Measurements from ENCODE around the gene CKAP4. TPM values are rescaled to one million over a fixed set of nuclear protein-coding genes. Genes with fewer than 3 reads are reported as not detected.

CKAP4 gene
- total and polyA plus RNA-seq, 2 donors (not counting 1 experiment from before 2014, with no cell fraction given): 7.4 to 29.2 TPM

DNA sequence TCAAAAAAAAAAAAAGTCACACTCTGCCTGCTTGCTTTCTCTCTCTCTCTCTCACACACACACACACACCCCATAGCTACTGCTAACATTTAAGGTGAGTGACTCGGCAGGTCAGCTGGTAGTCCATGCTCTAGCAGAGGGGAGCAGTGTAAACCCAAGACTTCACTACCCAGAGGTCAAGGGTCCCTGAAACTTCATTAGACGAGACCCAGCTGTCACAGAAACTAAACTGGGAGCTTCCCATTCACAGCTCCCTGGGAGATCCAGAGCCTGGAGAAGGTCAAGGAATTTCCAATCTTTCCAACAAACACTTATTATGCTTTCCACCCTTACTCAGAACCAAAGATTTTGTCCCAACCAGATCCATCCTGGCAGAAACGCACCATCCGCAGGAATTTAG is 33.2 kb downstream of the CKAP4 start:
- Histone ChIP-seq H3K4me1 (ENCODE audit: control insufficient read depth in 2 of 2, insufficient read depth in 2 of 2, low read length in 2 of 2) (no peaks in the 10 kb centered on the region), H3K4me3 (ENCODE audit: control extremely low read depth in 1 of 5, extremely low read depth in 1 of 5, insufficient read depth in 1 of 5, low read depth in 2 of 5, low read length in 4 of 5) (no peak overlapping the region), H3K9ac (ENCODE audit: low read length) (no peak overlapping the region), H3K9me3 (ENCODE audit: control extremely low read depth in 1 of 3, control insufficient read depth in 2 of 3, insufficient read depth in 1 of 3, low read length in 2 of 3) (peaks cover 3 to 9% (median 5%) of the 10 kb centered on the region in 3 donors), H3K4me2 (replicated peaks; ENCODE audit: low read depth, low read length, poor library complexity, severe bottlenecking) (no peak overlapping the region), H2AFZ (ENCODE audit: insufficient read depth, low read depth, low read length, poor library complexity, severe bottlenecking) (no peak overlapping the region), H3K79me2 (ENCODE audit: control insufficient read depth, insufficient read depth, low read length) (no peaks in the 10 kb centered on the region), H4K20me1 (ENCODE audit: control insufficient read depth, insufficient read depth, low read length, poor library complexity, severe bottlenecking) (no peaks in the 10 kb centered on the region), H3K36me3 (replicated peaks in 1 of 2; ENCODE audit: control extremely low read depth in 1 of 2, control insufficient read depth in 1 of 2, extremely low read depth in 1 of 2, insufficient read depth in 2 of 2, low read length in 1 of 2) (no peaks in the 10 kb centered on the region), H3K27me3 (replicated peaks in 1 of 4; ENCODE audit: control extremely low read depth in 1 of 4, control insufficient read depth in 3 of 4, insufficient read depth in 4 of 4, low read length in 3 of 4) (peaks cover 0 to 12% (median 8%) of the 10 kb centered on the region in 4 experiments), H3K27ac (ENCODE audit: low read length in 2 of 2) (no peak overlapping the region)
- TF ChIP-seq, protein P1, sequence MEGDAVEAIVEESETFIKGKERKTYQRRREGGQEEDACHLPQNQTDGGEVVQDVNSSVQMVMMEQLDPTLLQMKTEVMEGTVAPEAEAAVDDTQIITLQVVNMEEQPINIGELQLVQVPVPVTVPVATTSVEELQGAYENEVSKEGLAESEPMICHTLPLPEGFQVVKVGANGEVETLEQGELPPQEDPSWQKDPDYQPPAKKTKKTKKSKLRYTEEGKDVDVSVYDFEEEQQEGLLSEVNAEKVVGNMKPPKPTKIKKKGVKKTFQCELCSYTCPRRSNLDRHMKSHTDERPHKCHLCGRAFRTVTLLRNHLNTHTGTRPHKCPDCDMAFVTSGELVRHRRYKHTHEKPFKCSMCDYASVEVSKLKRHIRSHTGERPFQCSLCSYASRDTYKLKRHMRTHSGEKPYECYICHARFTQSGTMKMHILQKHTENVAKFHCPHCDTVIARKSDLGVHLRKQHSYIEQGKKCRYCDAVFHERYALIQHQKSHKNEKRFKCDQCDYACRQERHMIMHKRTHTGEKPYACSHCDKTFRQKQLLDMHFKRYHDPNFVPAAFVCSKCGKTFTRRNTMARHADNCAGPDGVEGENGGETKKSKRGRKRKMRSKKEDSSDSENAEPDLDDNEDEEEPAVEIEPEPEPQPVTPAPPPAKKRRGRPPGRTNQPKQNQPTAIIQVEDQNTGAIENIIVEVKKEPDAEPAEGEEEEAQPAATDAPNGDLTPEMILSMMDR (IDR thresholded peaks at IDR 0.05): no peak
- no peak for TF ChIP-seq EZH2 (IDR thresholded peaks at IDR 0.05; ENCODE audit: borderline replicate concordance, insufficient read depth, low read depth, low read length, poor library complexity, severe bottlenecking)
- CTCF ChIA-PET: interaction anchor here (1.5 kb wide), 1 partner anchor 9 kb away, joined by 6 read pairs; no protein-coding TSS in a partner anchor
- intact Hi-C loops (cut with micrococcal nuclease): no loop called here
- POLR2A ChIA-PET: no interaction called here
- no peak for ATAC-seq (ENCODE audit: low read depth)
- Mint-ChIP-seq H3K27ac (no peak overlapping the region), H3K4me3 (no peak overlapping the region), H3K4me1 (no peaks in the 10 kb centered on the region), H3K9me3 (ENCODE audit: insufficient read depth) (peaks cover 4% of the 10 kb centered on the region), H3K27me3 (peaks cover 57% of the 10 kb centered on the region)
- DNase-seq: no peak
- 92% methylated on average over 3 of the region's 4 CpGs for WGBS (ENCODE audit: insufficient coverage)

DNA sequence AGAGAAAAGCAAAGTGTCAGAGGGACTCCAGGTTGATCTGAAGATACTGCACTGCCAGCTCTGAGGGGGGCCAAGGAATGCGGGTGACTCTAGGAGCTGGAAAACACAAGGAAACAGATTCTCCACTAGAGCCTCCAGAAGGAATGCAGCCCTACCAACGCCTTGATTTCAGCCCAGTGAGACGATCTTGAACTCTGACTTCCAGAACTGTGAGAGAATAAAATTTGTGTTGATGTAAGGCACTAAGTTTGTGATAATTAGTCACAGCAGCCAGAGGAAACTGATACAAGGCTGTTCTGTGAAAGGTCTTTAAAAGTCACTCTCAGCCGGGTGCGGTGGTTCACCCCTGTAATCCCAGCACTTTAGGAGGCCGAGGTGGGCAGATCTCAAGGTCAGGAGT is 34.2 kb downstream of the CKAP4 start:
- TF ChIP-seq EZH2 (IDR thresholded peaks at IDR 0.05; ENCODE audit: borderline replicate concordance, insufficient read depth, low read depth, low read length, poor library complexity, severe bottlenecking): no peak
- TF ChIP-seq, protein P1 (IDR thresholded peaks at IDR 0.05): no peak
- Mint-ChIP-seq H3K9me3 (ENCODE audit: insufficient read depth) (peaks cover 4% of the 10 kb centered on the region), H3K27ac (no peak overlapping the region), H3K4me1 (no peaks in the 10 kb centered on the region), H3K4me3 (no peak overlapping the region), H3K27me3 (peaks cover 53% of the 10 kb centered on the region)
- CTCF ChIA-PET: no interaction called here
- Histone ChIP-seq H3K27me3 (replicated peaks in 1 of 4; ENCODE audit: control extremely low read depth in 1 of 4, control insufficient read depth in 3 of 4, insufficient read depth in 4 of 4, low read length in 3 of 4) (peaks cover 0 to 7% (median 3%) of the 10 kb centered on the region in 4 experiments), H3K4me3 (ENCODE audit: control extremely low read depth in 1 of 5, extremely low read depth in 1 of 5, insufficient read depth in 1 of 5, low read depth in 2 of 5, low read length in 4 of 5) (no peak overlapping the region), H3K79me2 (ENCODE audit: control insufficient read depth, insufficient read depth, low read length) (no peaks in the 10 kb centered on the region), H4K20me1 (ENCODE audit: control insufficient read depth, insufficient read depth, low read length, poor library complexity, severe bottlenecking) (no peaks in the 10 kb centered on the region), H3K36me3 (replicated peaks in 1 of 2; ENCODE audit: control extremely low read depth in 1 of 2, control insufficient read depth in 1 of 2, extremely low read depth in 1 of 2, insufficient read depth in 2 of 2, low read length in 1 of 2) (no peaks in the 10 kb centered on the region), H2AFZ (ENCODE audit: insufficient read depth, low read depth, low read length, poor library complexity, severe bottlenecking) (no peak overlapping the region), H3K4me1 (ENCODE audit: control insufficient read depth in 2 of 2, insufficient read depth in 2 of 2, low read length in 2 of 2) (no peaks in the 10 kb centered on the region), H3K27ac (ENCODE audit: low read length in 2 of 2) (no peak overlapping the region), H3K4me2 (replicated peaks; ENCODE audit: low read depth, low read length, poor library complexity, severe bottlenecking) (no peak overlapping the region), H3K9ac (ENCODE audit: low read length) (no peak overlapping the region), H3K9me3 (ENCODE audit: control extremely low read depth in 1 of 3, control insufficient read depth in 2 of 3, insufficient read depth in 1 of 3, low read length in 2 of 3) (peaks cover 3 to 9% (median 5%) of the 10 kb centered on the region in 3 donors)
- WGBS (ENCODE audit: insufficient coverage): 100% methylated on average over 3 of the region's 6 CpGs
- ATAC-seq (ENCODE audit: low read depth) (no peak), DNase-seq (no peak)
- POLR2A ChIA-PET: no interaction called here
- intact Hi-C loops (cut with micrococcal nuclease): no loop called here

Measured in B cell (primary cell).